ENCODE results near the gene HOTAIR.
A peak's percentile ranks its signal among the peaks of the same experiment; 100 is the strongest.

Gene HOTAIR

GRCh38 chr12:53998110-53998899 lies 23.6 kb upstream of the HOTAIR start:
- no peak for DNase-seq

DNA sequence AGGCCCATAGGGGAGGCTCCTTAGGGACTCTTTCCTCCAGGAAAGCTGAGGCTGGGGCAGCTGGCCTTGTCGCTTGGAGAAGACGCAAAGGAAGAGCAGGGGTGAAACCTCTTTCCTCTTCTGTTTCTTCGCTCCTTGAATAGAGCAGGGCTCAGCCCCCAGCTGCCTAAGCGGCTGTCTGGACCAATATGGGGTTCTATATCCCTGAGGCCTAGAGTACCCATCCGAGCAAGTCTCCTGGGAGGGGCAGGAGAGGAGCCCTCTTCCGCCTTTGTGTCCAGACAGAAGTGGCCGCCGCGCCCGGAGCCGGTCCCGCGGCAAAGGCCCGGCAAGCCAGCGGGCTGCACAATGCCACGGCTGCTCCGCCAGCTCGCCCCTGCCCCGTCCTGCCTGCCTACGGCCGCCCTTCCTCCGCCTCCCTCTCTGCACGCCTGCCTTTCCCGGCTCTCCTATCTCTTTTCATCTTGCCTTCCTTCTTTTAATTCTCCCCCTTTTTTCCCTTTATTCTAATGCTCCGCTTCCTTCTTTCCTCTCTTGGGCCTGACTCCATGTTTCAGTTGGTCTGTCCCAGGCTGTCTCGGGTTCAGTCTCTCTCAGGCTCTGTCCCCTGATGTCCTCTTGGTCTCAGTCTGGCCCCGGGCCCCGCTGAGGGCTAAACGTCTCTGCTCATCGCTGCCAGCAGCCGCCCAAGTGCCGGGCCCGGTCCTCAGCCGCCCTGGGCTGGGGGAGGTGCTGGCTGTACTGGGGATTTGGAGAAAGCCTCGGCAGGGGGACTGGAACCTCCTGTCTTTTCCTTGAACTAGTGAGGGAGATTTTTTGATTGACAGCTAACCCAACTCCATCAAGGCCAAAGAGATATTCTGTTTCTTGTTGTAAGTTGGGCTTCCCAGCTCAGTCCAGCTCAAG lies 22.7 kb upstream of the HOTAIR start:
- DNase-seq, result no peak

- no peak for DNase-seq
Measured at GRCh38 chr12:53996240-53997203, 21.8 kb upstream of the HOTAIR start.

GRCh38 chr12:53995378-53996239 lies 20.9 kb upstream of the HOTAIR start:
- DNase-seq, result no peak

DNA sequence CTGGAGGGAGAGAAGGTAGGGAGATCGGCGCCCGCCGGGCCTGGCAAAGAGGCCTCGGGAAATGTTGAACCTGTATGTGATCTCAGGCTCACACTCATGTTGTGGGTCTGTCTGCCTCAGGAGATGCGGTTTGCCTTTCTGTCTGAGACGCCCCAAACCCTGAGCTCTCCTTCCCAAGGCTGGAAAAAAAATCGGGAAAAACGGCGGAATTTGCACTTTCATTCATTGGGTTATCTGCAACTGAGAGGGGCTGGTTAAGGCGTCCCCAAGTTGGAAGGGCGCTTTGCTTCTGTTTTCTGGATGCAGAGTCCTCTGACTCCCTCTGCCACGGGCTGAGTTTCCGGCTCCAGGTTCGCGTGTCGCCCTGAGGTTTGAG lies 20.2 kb upstream of the HOTAIR start:
- no peak for DNase-seq

DNA sequence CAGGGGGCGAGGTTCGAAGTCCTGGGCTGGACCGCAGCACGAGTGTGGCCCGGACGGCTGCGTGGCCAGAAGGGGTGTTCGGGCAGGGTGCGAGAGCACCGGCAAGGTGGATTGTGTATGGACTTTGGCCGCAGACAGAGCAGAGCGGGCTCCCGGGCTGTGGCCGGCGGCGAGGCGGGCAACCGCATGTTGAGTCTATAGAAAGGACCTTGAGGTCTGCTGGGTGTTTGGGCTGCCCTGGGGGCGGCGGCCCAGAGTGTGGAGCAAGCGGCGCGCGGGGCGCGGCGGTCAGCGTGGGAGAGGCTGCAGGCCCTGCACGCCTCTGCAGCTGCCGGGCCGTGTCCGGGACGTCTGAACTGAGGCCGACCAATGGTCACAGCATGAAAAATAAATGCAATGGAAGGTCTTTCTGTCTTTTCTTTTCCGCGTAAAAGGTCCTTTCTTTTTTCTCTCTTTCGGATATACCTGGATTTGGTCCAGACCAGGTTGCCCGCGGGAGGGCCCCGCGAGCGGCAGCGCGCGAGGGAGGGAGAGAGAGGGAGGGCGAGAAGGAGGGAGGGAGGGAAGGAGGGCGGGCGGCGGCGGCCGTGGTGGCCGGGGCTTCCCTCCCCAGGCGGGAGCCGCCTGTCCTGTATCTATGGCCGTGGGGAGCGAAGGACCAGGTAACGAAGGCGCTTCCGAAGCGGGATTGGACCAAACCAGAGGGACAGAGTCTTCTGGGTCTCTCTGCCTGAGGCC lies 19.7 kb upstream of the HOTAIR start:
- DNase-seq, result no peak

- DNase-seq, result no peak
Measured at GRCh38 chr12:53994009-53994263, 19.2 kb upstream of the HOTAIR start.

- no peak for DNase-seq
Measured at GRCh38 chr12:53993162-53994008, 18.6 kb upstream of the HOTAIR start.

DNA sequence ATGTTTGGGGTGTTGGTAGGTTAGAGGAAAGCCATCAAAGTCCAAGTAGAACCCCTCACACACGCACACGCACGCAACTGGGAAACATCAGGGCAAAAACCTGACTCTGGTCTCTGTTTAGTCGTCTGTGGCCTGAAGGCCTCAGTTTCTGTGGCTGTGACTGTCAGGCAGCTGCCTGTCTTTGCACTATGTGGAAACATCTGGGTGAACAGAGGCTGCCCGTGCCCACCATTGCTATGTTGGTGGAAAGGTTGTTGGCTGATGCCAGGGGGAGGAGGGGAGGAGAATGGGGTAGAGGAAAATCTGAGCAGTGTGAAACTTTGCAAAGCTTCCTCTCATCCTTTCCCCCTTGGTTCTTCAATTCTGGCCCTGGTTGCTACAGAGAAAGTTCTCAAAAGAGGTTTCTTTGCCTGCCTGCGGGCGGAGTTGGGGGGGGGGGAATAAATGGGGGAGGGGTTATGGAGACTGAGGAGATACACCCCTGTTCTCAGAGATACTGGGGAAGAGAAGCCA lies 17.7 kb upstream of the HOTAIR start:
- DNase-seq, result no peak

DNA sequence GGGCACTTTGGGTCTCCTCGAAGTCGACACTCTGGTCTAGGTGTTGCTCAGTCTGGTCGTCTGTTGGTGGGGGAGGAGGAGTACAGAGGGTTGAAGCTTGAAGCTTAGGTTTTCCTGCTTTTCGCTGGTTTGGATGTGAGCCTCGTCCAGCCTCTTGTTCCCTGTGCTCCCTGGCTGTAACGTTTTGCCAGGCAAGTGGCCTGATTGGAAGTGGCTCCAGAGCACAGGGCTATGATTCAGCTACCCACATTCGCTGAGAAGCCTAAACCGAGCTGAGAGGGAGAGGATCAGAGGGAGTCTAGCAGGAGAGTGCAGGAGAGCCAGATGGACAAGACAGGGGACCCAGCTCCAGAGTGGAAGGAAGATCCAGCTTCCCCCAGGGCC lies 16.3 kb upstream of the HOTAIR start:
- no peak for DNase-seq

- no peak for DNase-seq
Measured at GRCh38 chr12:53990311-53991076, 15.7 kb upstream of the HOTAIR start.

GRCh38 chr12:53989227-53990113 lies 14.7 kb upstream of the HOTAIR start:
- peak in 1 of 2 donors; percentile 27 for DNase-seq

- DNase-seq, result no peak
Measured at GRCh38 chr12:53988541-53989226, 13.9 kb upstream of the HOTAIR start.

GRCh38 chr12:53987787-53988230 lies 13.1 kb upstream of the HOTAIR start:
- no peak for DNase-seq

- no peak for DNase-seq
Measured at GRCh38 chr12:53986686-53987483, 12.1 kb upstream of the HOTAIR start.

DNA sequence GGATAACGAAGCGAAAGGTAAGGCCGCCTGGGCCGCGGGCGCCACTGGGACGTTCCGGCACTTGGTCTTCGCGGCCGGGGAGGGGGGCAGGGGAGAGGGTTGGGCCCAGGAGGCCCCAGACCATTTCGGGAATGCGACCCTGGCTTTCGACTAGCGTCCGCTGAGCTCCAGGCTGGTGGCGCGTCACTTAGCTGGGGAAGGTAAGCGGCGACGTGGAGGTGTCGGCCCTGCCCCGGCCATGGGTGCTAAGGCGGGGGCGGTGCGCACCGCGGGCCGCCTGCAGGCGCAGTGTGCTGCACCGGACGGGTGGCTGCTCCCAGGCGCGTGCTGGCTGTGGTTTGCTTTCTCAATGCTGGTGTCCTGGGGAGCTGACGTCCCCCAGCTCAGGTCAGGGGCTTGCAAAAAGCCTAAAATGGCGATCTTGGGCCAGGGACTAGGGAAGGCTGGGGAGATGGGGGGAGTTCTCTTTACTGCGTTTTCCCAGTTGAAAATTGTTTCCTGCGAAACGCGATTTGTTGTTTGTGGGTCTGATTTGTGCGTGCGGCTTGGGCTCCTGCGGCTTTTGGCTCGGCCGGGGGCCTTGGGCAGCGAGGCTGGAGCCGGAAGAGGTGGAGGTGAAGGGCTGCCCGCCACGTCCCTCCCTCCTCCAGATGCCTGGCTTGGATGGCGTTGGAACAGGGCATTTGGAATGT lies 11.4 kb upstream of the HOTAIR start:
- DNase-seq, result no peak
